ENCODE measurements around the gene FOXO3B. TPM values are rescaled to one million over a fixed set of nuclear protein-coding genes. Genes with fewer than 3 reads are reported as not detected.
"Not testable (repeated sequence)": the region's sequence is repeated elsewhere in the genome, so short reads cannot be mapped to it uniquely, and the experiment has no call there.

FOXO3B gene
- total RNA-seq, 1 donor from 2014 or later: 1.1 TPM

- DNase-seq (ENCODE audit: low spot score); intact Hi-C loops (cut with DNase I): not testable (repeated sequence)
Measured at GRCh38 chr17:18666326-18666725, 15.8 kb downstream of the FOXO3B start.

- intact Hi-C loops (cut with DNase I): not testable (repeated sequence)
Measured at GRCh38 chr17:18661924-18662624, 20.0 kb downstream of the FOXO3B start.

GRCh38 chr17:18650094-18650493 lies 32.0 kb downstream of the FOXO3B start:
- DNase-seq (ENCODE audit: low spot score); intact Hi-C loops (cut with DNase I): not testable (repeated sequence)

More at GRCh38 chr17:18661924-18662624, 20.0 kb downstream of the FOXO3B start:
- not testable (repeated sequence) for DNase-seq (ENCODE audit: low spot score)

GRCh38 chr17:18644291-18644690 lies 37.8 kb downstream of the FOXO3B start, which contains the start of gene TBC1D28:
Gene TBC1D28 (minus strand): TSS chr17:18644391. CDS start chr17:18641352, 3,039 bp downstream.
- intact Hi-C loops (cut with DNase I); DNase-seq (ENCODE audit: low spot score): not testable (repeated sequence)

- DNase-seq (ENCODE audit: low spot score); intact Hi-C loops (cut with DNase I): not testable (repeated sequence)
Measured at GRCh38 chr17:18643124-18643523, 39.0 kb downstream of the FOXO3B start.

- intact Hi-C loops (cut with DNase I): not testable (repeated sequence)
Measured at GRCh38 chr17:18638357-18638756, 43.8 kb downstream of the FOXO3B start.

GRCh38 chr17:18636237-18636636 lies 45.9 kb downstream of the FOXO3B start:
- DNase-seq (ENCODE audit: low spot score); intact Hi-C loops (cut with DNase I): not testable (repeated sequence)

More at GRCh38 chr17:18638357-18638756, 43.8 kb downstream of the FOXO3B start:
- DNase-seq (ENCODE audit: low spot score): not testable (repeated sequence)

GRCh38 chr17:18635773-18636172 lies 46.3 kb downstream of the FOXO3B start:
- intact Hi-C loops (cut with DNase I); DNase-seq (ENCODE audit: low spot score): not testable (repeated sequence)

GRCh38 chr17:18634550-18635263 lies 47.4 kb downstream of the FOXO3B start:
- intact Hi-C loops (cut with DNase I); DNase-seq (ENCODE audit: low spot score): not testable (repeated sequence)

Other genes with a start within 250 kb of the FOXO3B start
- gene LGALS9C, start 205.5 kb downstream of the FOXO3B start, total RNA-seq: not detected
- gene TBC1D28, start 37.9 kb downstream of the FOXO3B start, total RNA-seq: not detected
- gene FBXW10, start 61.7 kb upstream of the FOXO3B start, total RNA-seq: 0.51 TPM
- 21.0 TPM for gene TVP23B, start 98.9 kb upstream of the FOXO3B start, total RNA-seq
- 20.9 TPM for gene PRPSAP2, start 175.8 kb upstream of the FOXO3B start, total RNA-seq

Measured in cardiac septum (tissue), 1 donor.